A673 (cell line): Measurements from ENCODE around the gene INCENP. TPM values are rescaled to one million over a fixed set of nuclear protein-coding genes. Genes with fewer than 3 reads are reported as not detected.

Experiments used
- BruUV-seq: library from RNA; stranded (reverse); fragments of 400-500 nt; replicated peaks from 2 replicates; lab custom pipeline; 2021; lab: Mats Ljungman, UMichigan
- CTCF ChIA-PET: fragments of 300-600 bp; sonication (Branson Sonifier 250); formaldehyde crosslinking; loops from one replicate; lab custom pipeline; 2022; ENCODE audit warnings: antibody characterized with exemption; lab: Charles Lee
- POLR2A ChIA-PET: fragments of 300-600 bp; sonication (Branson Sonifier 250); formaldehyde crosslinking; loops from one replicate; lab custom pipeline; 2022; ENCODE audit warnings: antibody characterized with exemption; ENCODE audit not compliant: low non-redundant PET; lab: Charles Lee
- DNase-seq: peaks from one replicate; pipeline ENCODE4 v3.0.0-alpha.2; 2015; ENCODE audit warnings: low spot score
- H3K27ac ChIP-seq: fragments of 200-600 bp; sonication (generic); 2 replicates; pipeline ENCODE4 v1.5.1; 2016; ENCODE audit warnings: mixed run types, low read depth, mild to moderate bottlenecking, mixed read lengths, antibody characterized with exemption, low read length; ENCODE audit not compliant: poor library complexity, severe bottlenecking
- H3K27me3 ChIP-seq: fragments of 200-600 bp; sonication (generic); replicated peaks from 2 replicates; pipeline ENCODE4 v1.6.1; 2017; ENCODE audit warnings: mixed run types, low read depth, mild to moderate bottlenecking, mixed read lengths, antibody characterized with exemption, low read length; ENCODE audit not compliant: insufficient read depth, poor library complexity
- H3K36me3 ChIP-seq: fragments of 200-600 bp; sonication (generic); 2 replicates; pipeline ENCODE4 v1.6.1; 2016; ENCODE audit warnings: mixed run types, mild to moderate bottlenecking, mixed read lengths, antibody characterized with exemption, low read length; ENCODE audit not compliant: insufficient read depth, poor library complexity, severe bottlenecking
- H3K4me1 ChIP-seq: fragments of 200-600 bp; sonication (generic); 2 replicates; pipeline ENCODE4 v1.6.1; 2017; ENCODE audit warnings: mixed run types, mild to moderate bottlenecking, mixed read lengths, antibody characterized with exemption, low read length; ENCODE audit not compliant: insufficient read depth, poor library complexity, severe bottlenecking
- H3K4me3 ChIP-seq: fragments of 200-600 bp; sonication (generic); 2 replicates; pipeline ENCODE4 v1.5.1; 2016; ENCODE audit warnings: low read depth, mixed run types, mild to moderate bottlenecking, mixed read lengths, low read length; ENCODE audit not compliant: poor library complexity, severe bottlenecking
- H3K9me3 ChIP-seq: fragments of 200-600 bp; sonication (generic); 2 replicates; pipeline ENCODE4 v1.6.1; 2016; ENCODE audit warnings: mixed run types, low read depth, mild to moderate bottlenecking, mixed read lengths, antibody characterized with exemption, low read length; ENCODE audit not compliant: poor library complexity, severe bottlenecking
- EZH2 ChIP-seq: fragments of 200-600 bp; sonication (generic); IDR thresholded peaks from 2 replicates; pipeline ENCODE4 v1.6.1; 2017; ENCODE audit warnings: borderline replicate concordance, low read depth, mild to moderate bottlenecking, mixed read lengths, antibody characterized with exemption, low read length; ENCODE audit not compliant: poor library complexity, severe bottlenecking
- intact Hi-C: fragments of 100-400 bp; cut with micrococcal nuclease; formaldehyde crosslinking; loops from one replicate; pipeline ENCODE4 v1.10.0; 2022; ENCODE audit not compliant: unreplicated experiment
- total RNA-seq: library from RNA; stranded (reverse); gene quantifications from 2 replicates; pipeline ENCODE4 v1.2.3, GENCODE V29; 2021
- TF ChIP-seq, protein P1 (sequence below): fragments of 300-800, 200-600 bp; sonication (generic); conservative IDR thresholded peaks from 2 replicates; pipeline ENCODE4 v1.5.1; 2017; ENCODE audit warnings: low read depth, mild to moderate bottlenecking, antibody characterized with exemption, low read length, moderate library complexity, mixed read lengths

Gene INCENP
- total RNA-seq, 1 experiment from 2014 or later, result 233 TPM

GRCh38 chr11:62201376-62201775 is 77.6 kb downstream of the INCENP start:
- no peaks in the 10 kb centered on the region for H3K36me3 ChIP-seq
- no TSS peak for BruUV-seq
- H3K27ac ChIP-seq, result no peak overlapping the region
- TF ChIP-seq, protein P1, sequence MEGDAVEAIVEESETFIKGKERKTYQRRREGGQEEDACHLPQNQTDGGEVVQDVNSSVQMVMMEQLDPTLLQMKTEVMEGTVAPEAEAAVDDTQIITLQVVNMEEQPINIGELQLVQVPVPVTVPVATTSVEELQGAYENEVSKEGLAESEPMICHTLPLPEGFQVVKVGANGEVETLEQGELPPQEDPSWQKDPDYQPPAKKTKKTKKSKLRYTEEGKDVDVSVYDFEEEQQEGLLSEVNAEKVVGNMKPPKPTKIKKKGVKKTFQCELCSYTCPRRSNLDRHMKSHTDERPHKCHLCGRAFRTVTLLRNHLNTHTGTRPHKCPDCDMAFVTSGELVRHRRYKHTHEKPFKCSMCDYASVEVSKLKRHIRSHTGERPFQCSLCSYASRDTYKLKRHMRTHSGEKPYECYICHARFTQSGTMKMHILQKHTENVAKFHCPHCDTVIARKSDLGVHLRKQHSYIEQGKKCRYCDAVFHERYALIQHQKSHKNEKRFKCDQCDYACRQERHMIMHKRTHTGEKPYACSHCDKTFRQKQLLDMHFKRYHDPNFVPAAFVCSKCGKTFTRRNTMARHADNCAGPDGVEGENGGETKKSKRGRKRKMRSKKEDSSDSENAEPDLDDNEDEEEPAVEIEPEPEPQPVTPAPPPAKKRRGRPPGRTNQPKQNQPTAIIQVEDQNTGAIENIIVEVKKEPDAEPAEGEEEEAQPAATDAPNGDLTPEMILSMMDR, result no peak
- no peak for TF ChIP-seq EZH2
- no peaks in the 10 kb centered on the region for H3K4me1 ChIP-seq
- CTCF ChIA-PET, result no interaction called here
- DNase-seq, result no peak
- peaks cover 15% of the 10 kb centered on the region for H3K27me3 ChIP-seq
- POLR2A ChIA-PET, result no interaction called here
- no peak overlapping the region for H3K4me3 ChIP-seq
- no peaks in the 10 kb centered on the region for H3K9me3 ChIP-seq
- intact Hi-C loops, result no loop called here

Other genes with a start within 250 kb of the INCENP start
- gene FADS3, start 232.5 kb upstream of the INCENP start, total RNA-seq, result 23.3 and 28.1 TPM in 2 replicates
- 21.9 and 26.9 TPM in 2 replicates for gene RAB3IL1, start 206.4 kb upstream of the INCENP start, total RNA-seq
- 5.3 and 8.6 TPM in 2 replicates for gene BEST1, start 173.7 kb upstream of the INCENP start, total RNA-seq
- gene FTH1, start 156.4 kb upstream of the INCENP start, total RNA-seq, result 2,291 and 2,484 TPM in 2 replicates
- not detected in 2 replicates for gene SCGB1D1, start 66.2 kb downstream of the INCENP start, total RNA-seq
- gene SCGB2A1, start 84.7 kb downstream of the INCENP start, total RNA-seq, result not detected in 2 replicates
- not detected in 2 replicates for gene SCGB1D2, start 118.2 kb downstream of the INCENP start, total RNA-seq
- not detected in 2 replicates for gene SCGB2A2, start 146.1 kb downstream of the INCENP start, total RNA-seq
- gene SCGB1D4, start 175.1 kb downstream of the INCENP start, total RNA-seq, result not detected in 2 replicates
- gene ASRGL1, start 213.4 kb downstream of the INCENP start, total RNA-seq, result 37.7 and 40.1 TPM in 2 replicates